ENCODE measurements around the gene SFXN4. TPM values are rescaled to one million over a fixed set of nuclear protein-coding genes. Genes with fewer than 3 reads are reported as not detected.

SFXN4 gene
- total and polyA plus RNA-seq, 7 donors = 14.8 to 48.3 (median 19.7) TPM

- peak; percentile 85 to 98 (median 96) for TF ChIP-seq POLR2AphosphoS5 (IDR thresholded peaks at IDR 0.05)
- TF ChIP-seq CTCF (IDR thresholded peaks at IDR 0.05) = peak in 1 of 4 experiments; percentile 19
- TF ChIP-seq EP300 (IDR thresholded peaks at IDR 0.05) = no peak
- TF ChIP-seq POLR2A (IDR thresholded peaks at IDR 0.05) = peak; percentile 77 to 80
- H3K27me3 ChIP-seq = no peaks in the 10 kb centered on the region
- H3K27ac ChIP-seq = peak within 1 kb of the TSS; percentile 91 to 96 (median 94)
- H3K4me3 ChIP-seq = peak within 1 kb of the TSS; percentile 59 to 77 (median 73)
- peak; percentile 96 for DNase-seq
- WGBS, 2 donors = 0 to 1% methylated on average over 45 of the region's 45 CpGs
- intact Hi-C loops (cut with DNase I) = no loop called here
- peaks cover 0 to 41% (median 29%) of the 10 kb centered on the region in 4 donors for H3K4me1 ChIP-seq
- H3K9me3 ChIP-seq = no peaks in the 10 kb centered on the region
- peaks cover 0 to 21% (median 3%) of the 10 kb centered on the region in 4 donors for H3K36me3 ChIP-seq
Observed at GRCh38 chr10:119178372-119179119, 13.0 kb upstream of the SFXN4 start, which contains the start of gene PRDX3. TSS of gene PRDX3 (minus strand) at chr10:119178812. CDS start at chr10:119178790, 22 bp downstream.

- intact Hi-C loops (cut with DNase I) = no loop called here
- Histone ChIP-seq H3K36me3 (peaks cover 0 to 28% (median 10%) of the 10 kb centered on the region in 4 donors), H3K27me3 (no peaks in the 10 kb centered on the region), H3K4me1 (peaks cover 0 to 47% (median 29%) of the 10 kb centered on the region in 4 donors), H3K9me3 (no peaks in the 10 kb centered on the region), H3K4me3 (peak overlapping the region; percentile 59 to 77 (median 73)), H3K27ac (peak overlapping the region; percentile 91 to 96 (median 94))
- WGBS, 2 donors = 4 to 16% methylated on average over 21 of the region's 21 CpGs
- DNase-seq = no peak
- TF ChIP-seq EP300 (IDR thresholded peaks at IDR 0.05) (no peak), POLR2A (IDR thresholded peaks at IDR 0.05) (no peak), CTCF (IDR thresholded peaks at IDR 0.05) (no peak), POLR2AphosphoS5 (IDR thresholded peaks at IDR 0.05) (no peak)
Observed at GRCh38 chr10:119177708-119178371, 12.3 kb upstream of the SFXN4 start.

- no peak for TF ChIP-seq POLR2A (IDR thresholded peaks at IDR 0.05)
- TF ChIP-seq POLR2AphosphoS5 (IDR thresholded peaks at IDR 0.05) = no peak
- no peak for TF ChIP-seq CTCF (IDR thresholded peaks at IDR 0.05)
- TF ChIP-seq EP300 (IDR thresholded peaks at IDR 0.05) = no peak
- Histone ChIP-seq H3K4me3 (no peak overlapping the region), H3K36me3 (peaks cover 12 to 45% (median 27%) of the 10 kb centered on the region in 4 donors), H3K4me1 (peaks cover 0 to 52% (median 29%) of the 10 kb centered on the region in 4 donors), H3K27me3 (no peaks in the 10 kb centered on the region), H3K9me3 (no peaks in the 10 kb centered on the region), H3K27ac (peak overlapping the region; percentile 44 to 96 (median 70))
- intact Hi-C loops (cut with DNase I) = no loop called here
- 89 to 92% methylated on average over 6 of the region's 6 CpGs for WGBS, 2 donors
- no peak for DNase-seq
Observed at GRCh38 chr10:119176166-119176565, 10.7 kb upstream of the SFXN4 start.

- Histone ChIP-seq H3K36me3 (peaks cover 20 to 66% (median 44%) of the 10 kb centered on the region in 4 donors), H3K4me3 (no peak overlapping the region), H3K27me3 (no peaks in the 10 kb centered on the region), H3K9me3 (no peaks in the 10 kb centered on the region), H3K27ac (no peak overlapping the region), H3K4me1 (peaks cover 0 to 48% (median 26%) of the 10 kb centered on the region in 4 donors)
- no peak for TF ChIP-seq POLR2AphosphoS5 (IDR thresholded peaks at IDR 0.05)
- TF ChIP-seq EP300 (IDR thresholded peaks at IDR 0.05) = no peak
- TF ChIP-seq POLR2A (IDR thresholded peaks at IDR 0.05) = no peak
- no peak for TF ChIP-seq CTCF (IDR thresholded peaks at IDR 0.05)
- no peak for DNase-seq
- WGBS, 2 donors = 64 to 76% methylated on average over 2 of the region's 2 CpGs
- intact Hi-C loops (cut with DNase I) = no loop called here
Observed at GRCh38 chr10:119174109-119174508, 8.6 kb upstream of the SFXN4 start.
